ENCODE measurements around the gene CYSTM1. TPM values are rescaled to one million over a fixed set of nuclear protein-coding genes. Genes with fewer than 3 reads are reported as not detected.

Gene CYSTM1
- total RNA-seq, 1 experiment from 2014 or later: 27.2 TPM

GRCh38 chr5:140165101-140165922 is 9.7 kb upstream of the CYSTM1 start:
- ChIA-PET POLR2A (ENCODE audit: unreplicated experiment) (interaction anchor here (0.5 kb wide), 1 partner anchor 870 kb away, joined by 3 read pairs; no protein-coding TSS in a partner anchor), CTCF (no interaction called here)
- intact Hi-C loops (cut with micrococcal nuclease; ENCODE audit: unreplicated experiment): no loop called here
- H3K4me1 ChIP-seq (replicated peaks; ENCODE audit: insufficient read depth): peaks cover 16% of the 10 kb centered on the region
- TF ChIP-seq EZH2 (IDR thresholded peaks at IDR 0.05; ENCODE audit: low read depth): no peak
- TF ChIP-seq, protein P1, sequence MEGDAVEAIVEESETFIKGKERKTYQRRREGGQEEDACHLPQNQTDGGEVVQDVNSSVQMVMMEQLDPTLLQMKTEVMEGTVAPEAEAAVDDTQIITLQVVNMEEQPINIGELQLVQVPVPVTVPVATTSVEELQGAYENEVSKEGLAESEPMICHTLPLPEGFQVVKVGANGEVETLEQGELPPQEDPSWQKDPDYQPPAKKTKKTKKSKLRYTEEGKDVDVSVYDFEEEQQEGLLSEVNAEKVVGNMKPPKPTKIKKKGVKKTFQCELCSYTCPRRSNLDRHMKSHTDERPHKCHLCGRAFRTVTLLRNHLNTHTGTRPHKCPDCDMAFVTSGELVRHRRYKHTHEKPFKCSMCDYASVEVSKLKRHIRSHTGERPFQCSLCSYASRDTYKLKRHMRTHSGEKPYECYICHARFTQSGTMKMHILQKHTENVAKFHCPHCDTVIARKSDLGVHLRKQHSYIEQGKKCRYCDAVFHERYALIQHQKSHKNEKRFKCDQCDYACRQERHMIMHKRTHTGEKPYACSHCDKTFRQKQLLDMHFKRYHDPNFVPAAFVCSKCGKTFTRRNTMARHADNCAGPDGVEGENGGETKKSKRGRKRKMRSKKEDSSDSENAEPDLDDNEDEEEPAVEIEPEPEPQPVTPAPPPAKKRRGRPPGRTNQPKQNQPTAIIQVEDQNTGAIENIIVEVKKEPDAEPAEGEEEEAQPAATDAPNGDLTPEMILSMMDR (conservative IDR thresholded peaks at IDR 0.05): no peak
- H4K20me1 ChIP-seq (ENCODE audit: insufficient read depth): no peaks in the 10 kb centered on the region
- no peaks in the 10 kb centered on the region for H3K36me3 ChIP-seq (ENCODE audit: low read depth)
- H3K27ac ChIP-seq: no peak overlapping the region
- BruUV-seq (replicated peaks): no TSS peak
- H3K79me2 ChIP-seq (ENCODE audit: low read depth): no peaks in the 10 kb centered on the region
- no peaks in the 10 kb centered on the region for H3K27me3 ChIP-seq (ENCODE audit: insufficient read depth, low read depth)
- no peak overlapping the region for H3K4me3 ChIP-seq
- H3K9me2 ChIP-seq (ENCODE audit: insufficient read depth): no peaks in the 10 kb centered on the region
- H2AFZ ChIP-seq: no peak overlapping the region
- no peaks in the 10 kb centered on the region for H3K9me3 ChIP-seq (ENCODE audit: insufficient read depth, low read depth)
- peak overlapping the region; percentile 24; the same call in 1 of the 2 replicates for H3K4me2 ChIP-seq
- peak in 1 of 2 experiments; percentile 20 for DNase-seq
- peaks cover 4% of the 10 kb centered on the region; the same call in 1 of the 2 replicates for H3F3A ChIP-seq (ENCODE audit: insufficient read depth, low read depth)

GRCh38 chr5:140165923-140166270 is 9.1 kb upstream of the CYSTM1 start:
- no TSS peak for BruUV-seq (replicated peaks)
- H4K20me1 ChIP-seq (ENCODE audit: insufficient read depth): no peaks in the 10 kb centered on the region
- no peak for TF ChIP-seq EZH2 (IDR thresholded peaks at IDR 0.05; ENCODE audit: low read depth)
- TF ChIP-seq, protein P1 (conservative IDR thresholded peaks at IDR 0.05): no peak

GRCh38 chr5:140166911-140167310 is 8.1 kb upstream of the CYSTM1 start:
- Histone ChIP-seq H2AFZ (no peak overlapping the region), H3K4me2 (no peak overlapping the region), H4K20me1 (ENCODE audit: insufficient read depth) (no peaks in the 10 kb centered on the region), H3K27me3 (ENCODE audit: insufficient read depth, low read depth) (no peaks in the 10 kb centered on the region), H3K4me1 (replicated peaks; ENCODE audit: insufficient read depth) (peaks cover 16% of the 10 kb centered on the region), H3K9me2 (ENCODE audit: insufficient read depth) (no peaks in the 10 kb centered on the region), H3K9me3 (ENCODE audit: insufficient read depth, low read depth) (no peaks in the 10 kb centered on the region), H3K79me2 (ENCODE audit: low read depth) (no peaks in the 10 kb centered on the region), H3K4me3 (no peak overlapping the region), H3F3A (ENCODE audit: insufficient read depth, low read depth) (peaks cover 4% of the 10 kb centered on the region; the same call in 1 of the 2 replicates), H3K27ac (no peak overlapping the region), H3K36me3 (ENCODE audit: low read depth) (no peaks in the 10 kb centered on the region)
- no TSS peak for BruUV-seq (replicated peaks)
- ChIA-PET POLR2A (ENCODE audit: unreplicated experiment) (no interaction called here), CTCF (interaction anchor here (0.7 kb wide), 1 partner anchor 93 kb away, joined by 7 read pairs; no protein-coding TSS in a partner anchor)
- DNase-seq: no peak
- TF ChIP-seq, protein P1 (conservative IDR thresholded peaks at IDR 0.05): no peak
- TF ChIP-seq EZH2 (IDR thresholded peaks at IDR 0.05; ENCODE audit: low read depth): no peak
- intact Hi-C loops (cut with micrococcal nuclease; ENCODE audit: unreplicated experiment): no loop called here

More at GRCh38 chr5:140165923-140166270, 9.1 kb upstream of the CYSTM1 start:
- H3K36me3 ChIP-seq (ENCODE audit: low read depth): no peaks in the 10 kb centered on the region
- H2AFZ ChIP-seq: no peak overlapping the region
- DNase-seq: no peak
- no peaks in the 10 kb centered on the region for H3K27me3 ChIP-seq (ENCODE audit: insufficient read depth, low read depth)
- ChIA-PET POLR2A (ENCODE audit: unreplicated experiment) (interaction anchor here (0.5 kb wide), 1 partner anchor 869 kb away, joined by 3 read pairs; no protein-coding TSS in a partner anchor), CTCF (no interaction called here)
- peaks cover 4% of the 10 kb centered on the region; the same call in 1 of the 2 replicates for H3F3A ChIP-seq (ENCODE audit: insufficient read depth, low read depth)
- H3K79me2 ChIP-seq (ENCODE audit: low read depth): no peaks in the 10 kb centered on the region
- no peak overlapping the region for H3K4me3 ChIP-seq
- H3K27ac ChIP-seq: no peak overlapping the region
- H3K4me1 ChIP-seq (replicated peaks; ENCODE audit: insufficient read depth): peaks cover 16% of the 10 kb centered on the region
- H3K9me3 ChIP-seq (ENCODE audit: insufficient read depth, low read depth): no peaks in the 10 kb centered on the region
- intact Hi-C loops (cut with micrococcal nuclease; ENCODE audit: unreplicated experiment): no loop called here
- H3K4me2 ChIP-seq: no peak overlapping the region
- H3K9me2 ChIP-seq (ENCODE audit: insufficient read depth): no peaks in the 10 kb centered on the region
